Lung (tissue), 12 donors: ENCODE data around the gene ETF1. TPM values are rescaled to one million over a fixed set of nuclear protein-coding genes. Genes with fewer than 3 reads are reported as not detected.

ENCODE experiments used
- ATAC-seq: fragments of 200-7000 bp; cut with Tn5 transposase; one replicate; pipeline ENCODE4 v1.9.1; 2020; ENCODE audit warnings: moderate number of reproducible peaks; ENCODE audit not compliant: insufficient read depth, low FRiP score
- DNase-seq, 3 donors: peaks; one replicate each; pipeline ENCODE4 v3.0.0-alpha.2; 2013 to 2017
- H3K27ac ChIP-seq, 2 donors: one replicate each; pipeline ENCODE4 v1.5.1; 2013; ENCODE audit warnings: mild to moderate bottlenecking in 2 of 2, moderate library complexity in 2 of 2, control low read depth in 1 of 2, inconsistent platforms in 1 of 2, low read depth in 1 of 2, low read length in 1 of 2
- H3K27me3 ChIP-seq, 3 donors: one replicate each; pipeline ENCODE4 v1.5.1; 2013; ENCODE audit warnings: low read length in 2 of 3; ENCODE audit not compliant: control insufficient read depth in 3 of 3, insufficient read depth in 3 of 3
- H3K36me3 ChIP-seq, 4 donors: one replicate each; pipeline ENCODE4 v1.5.1; 2013; ENCODE audit warnings: low read length in 4 of 4, mild to moderate bottlenecking in 1 of 4, moderate library complexity in 1 of 4; ENCODE audit not compliant: control insufficient read depth in 4 of 4, insufficient read depth in 4 of 4
- H3K4me1 ChIP-seq, 5 donors: one replicate each; pipeline ENCODE4 v1.5.1; 2013; ENCODE audit warnings: low read length in 5 of 5, mild to moderate bottlenecking in 2 of 5, moderate library complexity in 1 of 5; ENCODE audit not compliant: control insufficient read depth in 5 of 5, insufficient read depth in 5 of 5
- H3K4me3 ChIP-seq: one replicate; pipeline ENCODE4 v1.5.1; 2013; ENCODE audit warnings: mild to moderate bottlenecking, control low read depth, moderate library complexity
- H3K9ac ChIP-seq, 2 donors: one replicate each; pipeline ENCODE4 v1.5.1; 2013; ENCODE audit warnings: low read length in 2 of 2, control low read depth in 1 of 2; ENCODE audit not compliant: insufficient read depth in 1 of 2
- H3K9me3 ChIP-seq, 4 donors: one replicate each; pipeline ENCODE4 v1.5.1; 2013; ENCODE audit warnings: low read length in 3 of 4, mild to moderate bottlenecking in 1 of 4, moderate library complexity in 1 of 4; ENCODE audit not compliant: control insufficient read depth in 4 of 4, insufficient read depth in 3 of 4
- WGBS, 2 donors: extraction: QIAGEN DNeasy Blood & Tissue Kit; methylation state at CpG; one replicate each; pipeline ENCODE4 v1.1.7; 2013; 5-methylcytosine and 5-hydroxymethylcytosine counted together
- polyA plus RNA-seq, 2 donors: library from polyadenylated mRNA; stranded (reverse); fragments of 200-250 nt; gene quantifications; one replicate each; pipeline ENCODE4 v1.2.1, GENCODE V29; 2013
- total RNA-seq, 2 donors: library from RNA; depleted of rRNA in 1 of 2; stranded (reverse); fragments of >200 nt in 1 of 2; gene quantifications; one replicate each; pipeline ENCODE4 v1.2.1, GENCODE V29; 2014 to 2021
- TF ChIP-seq, protein P1 (sequence below): IDR thresholded peaks from 2 replicates; pipeline ENCODE4 v1.5.1; 2012; ENCODE audit warnings: mild to moderate bottlenecking; ENCODE audit errors: control extremely low read depth, extremely low read depth
- donor health status: control.
- donor health status: control.
- donor health status: Bipolar disorder and iron deficiency.
- donor health status: healthy.
- donor health status: DM: yes; HTN: yes; CAD: no.

The ETF1 gene
- total and polyA plus RNA-seq, 4 donors = 36.9 to 99.2 (median 62.8) TPM

GRCh38 chr5:138464008-138464387 lies 79.0 kb downstream of the ETF1 start:
- TF ChIP-seq, protein P1, sequence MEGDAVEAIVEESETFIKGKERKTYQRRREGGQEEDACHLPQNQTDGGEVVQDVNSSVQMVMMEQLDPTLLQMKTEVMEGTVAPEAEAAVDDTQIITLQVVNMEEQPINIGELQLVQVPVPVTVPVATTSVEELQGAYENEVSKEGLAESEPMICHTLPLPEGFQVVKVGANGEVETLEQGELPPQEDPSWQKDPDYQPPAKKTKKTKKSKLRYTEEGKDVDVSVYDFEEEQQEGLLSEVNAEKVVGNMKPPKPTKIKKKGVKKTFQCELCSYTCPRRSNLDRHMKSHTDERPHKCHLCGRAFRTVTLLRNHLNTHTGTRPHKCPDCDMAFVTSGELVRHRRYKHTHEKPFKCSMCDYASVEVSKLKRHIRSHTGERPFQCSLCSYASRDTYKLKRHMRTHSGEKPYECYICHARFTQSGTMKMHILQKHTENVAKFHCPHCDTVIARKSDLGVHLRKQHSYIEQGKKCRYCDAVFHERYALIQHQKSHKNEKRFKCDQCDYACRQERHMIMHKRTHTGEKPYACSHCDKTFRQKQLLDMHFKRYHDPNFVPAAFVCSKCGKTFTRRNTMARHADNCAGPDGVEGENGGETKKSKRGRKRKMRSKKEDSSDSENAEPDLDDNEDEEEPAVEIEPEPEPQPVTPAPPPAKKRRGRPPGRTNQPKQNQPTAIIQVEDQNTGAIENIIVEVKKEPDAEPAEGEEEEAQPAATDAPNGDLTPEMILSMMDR = peak; percentile 51
- Histone ChIP-seq H3K9ac (peak overlapping the region; percentile 57 to 89), H3K27me3 (peaks cover 0 to 6% (median 0%) of the 10 kb centered on the region in 3 donors), H3K27ac (peak overlapping the region; percentile 96 to 98), H3K4me3 (peak overlapping the region; percentile 57), H3K4me1 (peaks cover 0 to 23% (median 9%) of the 10 kb centered on the region in 5 donors), H3K9me3 (no peaks in the 10 kb centered on the region), H3K36me3 (peaks cover 0 to 9% (median 3%) of the 10 kb centered on the region in 4 donors)
- WGBS, 2 donors = 0% methylated on average over 17 to 34 of the region's 34 CpGs
- ATAC-seq (peak; percentile 75), DNase-seq (peak; percentile 99)

DNA sequence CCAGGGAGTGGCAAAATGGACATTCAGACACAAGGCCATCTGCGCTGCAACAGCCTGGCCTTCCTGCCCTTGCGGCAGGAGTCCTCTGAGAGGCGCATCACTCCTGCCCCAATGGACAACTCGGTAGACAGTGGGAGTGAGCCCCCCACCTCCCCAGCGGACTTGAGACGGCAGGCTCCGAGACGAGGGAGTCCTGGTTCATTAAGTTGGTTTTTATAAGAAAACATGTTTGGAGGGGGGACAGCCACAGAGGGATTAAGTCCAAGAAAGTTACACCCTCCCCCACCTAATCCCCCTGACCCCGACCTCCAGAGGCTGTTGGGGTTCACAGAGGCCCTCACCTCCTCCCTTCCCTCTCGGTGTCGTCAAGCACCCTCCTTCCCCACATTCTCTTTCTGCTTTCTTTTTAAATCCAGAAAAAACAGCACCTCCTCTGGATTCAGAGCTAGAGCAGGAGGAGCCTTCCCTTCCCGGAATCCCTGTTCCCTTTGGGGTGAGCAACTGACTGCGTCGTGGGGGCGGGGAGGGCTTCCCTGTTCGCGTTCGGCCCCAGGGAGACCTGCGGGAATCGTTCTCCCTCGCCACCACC lies 79.5 kb downstream of the ETF1 start:
- Histone ChIP-seq H3K27me3 (peaks cover 0 to 6% (median 0%) of the 10 kb centered on the region in 3 donors), H3K27ac (peak overlapping the region; percentile 81 to 98), H3K9me3 (no peaks in the 10 kb centered on the region), H3K36me3 (peaks cover 0 to 9% (median 3%) of the 10 kb centered on the region in 4 donors), H3K4me1 (peaks cover 3 to 28% (median 13%) of the 10 kb centered on the region in 5 donors), H3K9ac (peak overlapping the region; percentile 57 to 89), H3K4me3 (peak overlapping the region; percentile 39)
- DNase-seq (no peak), ATAC-seq (no peak)
- TF ChIP-seq, protein P1 = no peak
- 16 to 27% methylated on average over 21 of the region's 21 CpGs for WGBS, 2 donors

- H3K9me3 ChIP-seq = no peaks in the 10 kb centered on the region
- TF ChIP-seq, protein P1 = no peak
- no peak for DNase-seq
- H3K9ac ChIP-seq = no peak overlapping the region
- H3K36me3 ChIP-seq = no peaks in the 10 kb centered on the region
- H3K4me1 ChIP-seq = peaks cover 3 to 31% (median 12%) of the 10 kb centered on the region in 5 donors
- H3K27ac ChIP-seq = no peak overlapping the region
- no peaks in the 10 kb centered on the region for H3K27me3 ChIP-seq
- no peak for ATAC-seq
- no peak overlapping the region for H3K4me3 ChIP-seq
- WGBS, 2 donors = 78 to 91% methylated on average over 11 of the region's 11 CpGs
Measured at GRCh38 chr5:138461343-138462125, 81.5 kb downstream of the ETF1 start.
